NCI-H82 (cell line): ENCODE data around the gene S100A1.
"Not testable (repeated sequence)": the region's sequence is repeated elsewhere in the genome, so short reads cannot be mapped to it uniquely, and the experiment has no call there.

Experiments used
- DNase-seq: peaks from one replicate; lab custom pipeline; 2025; lab: John Stamatoyannopoulos, UW

S100A1 gene

GRCh38 chr1:153631047-153632022 is 3.1 kb downstream of the S100A1 start:
- DNase-seq = no peak

DNA sequence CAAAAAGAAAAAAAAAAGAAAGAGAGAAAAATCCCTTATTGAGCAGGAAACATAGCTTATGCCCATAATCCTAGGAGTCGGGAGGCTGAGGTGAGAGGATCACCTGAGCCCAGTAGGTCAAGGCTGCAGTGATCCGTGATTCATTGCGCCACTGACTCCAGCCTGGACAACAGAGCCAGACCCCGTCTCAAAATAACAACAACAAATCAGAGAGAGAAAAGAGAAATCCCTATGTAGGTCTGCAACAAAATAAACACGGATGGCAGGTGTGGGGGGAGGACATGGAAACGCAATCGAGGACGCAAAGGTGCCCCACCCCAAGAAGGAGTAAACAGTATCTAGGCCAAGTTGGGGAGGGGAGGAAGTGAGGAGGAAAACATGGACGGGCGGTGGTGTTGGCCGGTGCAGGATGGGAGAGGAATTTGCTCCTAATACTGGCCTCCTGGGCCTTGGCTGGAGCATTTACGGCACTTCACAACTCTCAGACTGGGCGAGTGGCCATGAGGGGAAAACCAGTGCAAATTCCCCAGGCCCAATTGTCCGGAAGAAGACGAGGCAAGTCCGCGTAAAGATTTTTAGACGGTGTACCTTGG is 5.0 kb downstream of the S100A1 start:
- no peak for DNase-seq

DNA sequence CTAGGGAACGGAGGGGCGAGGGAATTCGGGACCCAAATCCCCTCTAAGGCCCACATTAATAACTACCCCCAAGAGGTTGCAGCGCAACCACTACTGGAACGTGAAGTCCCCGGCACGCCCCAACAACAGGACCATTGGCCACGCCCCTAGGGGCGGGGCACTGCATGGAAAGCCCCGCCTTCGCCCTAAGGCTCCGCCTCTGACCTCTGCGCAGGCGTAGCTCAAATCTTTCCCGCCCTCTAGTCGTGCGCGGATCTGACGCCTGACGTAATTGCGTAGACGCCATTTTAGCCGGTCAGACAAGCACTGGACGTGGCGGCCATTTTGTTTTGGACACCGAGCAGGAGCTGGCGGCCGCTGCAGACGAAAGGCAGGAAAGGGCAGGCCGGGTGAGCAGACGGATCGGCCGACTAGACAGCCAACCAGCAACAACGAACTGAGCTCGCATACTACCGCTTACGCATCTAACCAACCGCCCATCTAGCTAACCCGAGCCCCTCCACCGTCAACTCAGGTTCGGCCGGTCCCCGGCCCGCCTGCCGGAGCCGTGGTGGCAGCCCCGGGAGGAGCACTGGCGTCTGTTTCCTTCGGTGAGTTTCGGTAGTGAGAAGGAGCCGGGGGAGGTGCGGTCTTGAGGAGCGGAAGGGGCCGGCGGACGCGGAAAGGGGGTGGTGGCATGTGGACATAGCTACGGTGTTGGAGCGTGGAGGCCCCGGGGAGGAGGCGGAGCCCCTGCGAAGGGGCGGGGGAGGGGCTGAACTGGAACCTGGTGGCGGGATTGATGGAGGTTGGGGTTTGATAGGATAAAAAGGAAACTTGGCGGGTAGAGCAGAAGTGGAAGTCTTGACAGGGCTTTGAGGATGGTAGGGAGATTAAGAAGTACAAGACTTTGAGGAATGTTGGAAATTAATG is 5.8 kb downstream of the S100A1 start, which contains the start of gene CHTOP:
CHTOP (plus strand) TSS at position 313 of the 912 bp plus-strand sequence. CDS start 2,523 bp downstream, outside the sequence.
- DNase-seq = peak; percentile 99

DNA sequence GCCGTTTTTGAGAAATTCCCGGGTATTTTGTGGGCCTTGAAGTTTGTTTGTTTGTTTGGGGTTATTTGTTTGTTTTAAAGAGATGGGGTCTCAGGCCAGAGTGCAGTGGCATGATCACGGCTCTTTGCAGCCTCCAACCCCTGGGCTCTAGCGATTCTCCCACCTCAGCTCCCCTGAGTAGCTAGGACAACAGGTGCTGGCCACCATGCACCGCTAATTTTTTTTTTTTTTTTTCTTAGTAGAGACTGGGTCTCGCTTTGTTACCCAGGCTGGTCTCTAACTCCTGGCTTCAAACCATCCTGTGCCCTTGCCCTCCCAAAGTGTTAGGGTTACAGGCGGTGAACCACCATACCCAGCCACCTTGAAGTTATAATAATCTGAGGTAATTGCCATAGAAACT is 7.6 kb downstream of the S100A1 start:
- DNase-seq = no peak

- DNase-seq = no peak
Measured at GRCh38 chr1:153636312-153636711, 8.1 kb downstream of the S100A1 start.

DNA sequence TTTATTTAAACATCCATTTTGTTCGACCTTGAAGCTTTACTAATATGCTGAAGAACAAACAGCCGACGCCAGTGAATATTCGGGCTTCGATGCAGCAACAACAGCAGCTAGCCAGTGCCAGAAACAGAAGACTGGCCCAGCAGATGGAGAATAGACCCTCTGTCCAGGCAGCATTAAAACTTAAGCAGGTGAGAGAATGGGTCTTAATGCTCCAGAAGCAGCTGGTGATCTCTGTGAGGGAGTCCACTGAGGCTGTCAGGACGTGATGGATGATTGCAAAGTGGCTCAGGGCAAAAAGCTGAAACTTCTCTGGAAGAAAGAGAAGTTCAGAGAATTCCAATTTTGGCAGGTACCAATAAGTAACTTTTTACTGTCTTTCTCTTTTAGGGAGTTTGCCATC is 10.0 kb downstream of the S100A1 start:
- peak; percentile 88 for DNase-seq

GRCh38 chr1:153639280-153639679 is 11.0 kb downstream of the S100A1 start:
- DNase-seq = no peak

DNA sequence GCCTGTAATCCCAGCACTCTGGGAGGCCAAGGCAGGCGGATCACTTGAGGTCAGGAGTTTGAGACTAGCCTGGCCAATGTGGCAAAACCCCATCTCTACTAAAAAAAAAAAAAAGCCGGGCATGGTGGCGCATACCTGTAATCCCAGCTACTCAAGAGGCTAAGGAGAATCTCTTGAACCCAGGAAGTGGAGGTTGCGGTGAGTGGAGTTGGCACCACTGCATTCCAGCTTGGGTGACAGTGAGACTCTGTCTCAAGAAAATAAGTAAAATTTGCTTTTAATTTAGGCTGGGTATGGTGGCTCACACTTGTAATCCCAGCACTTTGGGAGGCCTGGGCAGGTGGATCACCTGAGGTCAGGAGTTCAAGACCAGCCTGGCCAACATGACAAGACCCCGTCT is 12.0 kb downstream of the S100A1 start:
- not testable (repeated sequence) for DNase-seq

DNA sequence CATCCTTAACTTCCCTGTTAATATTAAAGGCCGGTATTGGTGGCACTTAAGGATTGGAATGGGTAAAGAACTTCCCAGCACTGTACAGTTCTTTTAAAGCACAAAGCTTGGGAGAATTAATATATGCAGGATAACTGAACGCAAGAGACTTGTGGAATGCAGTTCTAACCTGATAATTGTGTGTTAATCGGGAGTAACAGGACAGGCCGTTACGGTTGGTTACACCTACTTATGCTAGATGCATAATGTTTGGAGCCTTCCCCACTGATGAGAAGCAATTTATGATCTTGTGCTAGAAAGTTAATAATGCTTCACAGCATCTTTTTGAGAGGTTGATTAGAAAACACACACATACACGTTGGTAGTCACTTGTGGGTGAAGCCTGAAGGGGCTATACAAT is 12.6 kb downstream of the S100A1 start:
- no peak for DNase-seq

- DNase-seq = no peak
Measured at GRCh38 chr1:153642161-153642560, 13.9 kb downstream of the S100A1 start.

DNA sequence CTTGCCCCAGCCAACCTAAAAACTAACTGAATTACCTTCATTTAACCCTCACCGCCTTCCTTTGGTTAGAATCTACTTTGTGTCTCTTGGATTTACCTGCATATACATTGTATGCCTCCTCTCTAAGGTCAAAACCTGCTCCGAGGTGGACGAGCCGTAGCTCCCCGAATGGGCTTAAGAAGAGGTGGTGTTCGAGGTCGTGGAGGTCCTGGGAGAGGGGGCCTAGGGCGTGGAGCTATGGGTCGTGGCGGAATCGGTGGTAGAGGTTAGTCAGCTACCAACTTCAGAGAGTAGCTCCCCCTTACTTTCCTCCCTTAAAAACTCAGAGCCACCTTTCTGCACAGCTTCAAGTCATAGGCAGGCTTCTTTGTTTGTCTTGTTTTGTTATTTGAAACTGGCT is 14.9 kb downstream of the S100A1 start:
- no peak for DNase-seq

- DNase-seq = no peak
Measured at GRCh38 chr1:153643816-153644215, 15.6 kb downstream of the S100A1 start.

- DNase-seq = peak; percentile 62
Measured at GRCh38 chr1:153646672-153647345, 18.6 kb downstream of the S100A1 start.

DNA sequence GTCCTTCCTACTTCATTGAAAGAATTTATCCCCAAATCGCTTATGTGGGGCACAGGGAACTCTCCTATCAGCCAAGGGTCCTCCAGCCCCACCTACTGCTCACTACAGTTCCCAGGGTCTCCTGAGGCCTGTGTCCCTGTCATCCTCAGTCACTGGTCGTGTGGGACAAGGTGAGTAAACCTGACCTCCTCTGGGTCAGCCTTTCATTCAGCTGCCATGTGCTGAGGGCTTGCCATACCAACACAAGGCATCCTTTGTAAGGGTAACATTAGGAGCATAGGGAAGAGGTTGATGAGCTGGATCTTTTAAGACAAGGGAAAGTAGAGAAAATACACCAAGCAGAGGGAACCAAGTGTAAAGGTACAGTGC is 19.1 kb downstream of the S100A1 start:
- DNase-seq = peak; percentile 62

- no peak for DNase-seq
Measured at GRCh38 chr1:153648000-153648643, 19.9 kb downstream of the S100A1 start.

DNA sequence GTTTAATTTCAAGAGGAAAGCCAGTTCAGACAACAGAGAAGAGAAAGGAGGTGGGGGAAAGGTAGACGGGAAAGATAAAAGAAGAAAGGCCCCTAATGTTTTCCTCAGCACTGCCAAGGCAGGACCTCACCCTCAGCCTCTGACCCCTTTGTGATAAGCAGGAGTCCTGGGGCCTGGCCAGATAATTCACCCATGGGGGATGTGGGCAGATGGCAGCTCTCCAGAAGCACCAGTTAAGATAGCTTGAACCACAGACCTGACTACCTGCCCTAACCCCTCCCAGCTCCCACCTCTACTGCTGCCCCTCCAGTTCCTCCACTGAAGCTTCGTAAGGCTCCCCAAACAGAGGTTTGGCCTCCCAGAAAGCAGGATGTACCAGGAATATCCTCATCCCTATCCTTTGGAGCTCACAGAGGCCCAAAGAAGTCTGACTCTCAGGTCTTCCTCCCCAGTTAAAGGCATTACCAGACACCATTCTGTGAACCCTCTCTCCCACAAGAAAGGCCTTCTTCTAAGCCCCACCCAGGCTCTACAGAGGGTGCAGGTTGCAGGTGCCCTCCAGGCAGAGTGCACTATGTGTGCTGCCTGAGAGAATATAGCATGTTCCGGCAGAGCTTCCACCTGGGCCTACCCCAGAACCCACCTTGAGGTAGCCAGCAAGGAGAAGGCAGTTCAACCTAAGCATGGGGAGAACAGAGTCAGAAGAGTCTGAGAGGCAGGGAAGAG is 21.1 kb downstream of the S100A1 start:
- DNase-seq = no peak

GRCh38 chr1:153649863-153650235 is 21.6 kb downstream of the S100A1 start:
- no peak for DNase-seq

DNA sequence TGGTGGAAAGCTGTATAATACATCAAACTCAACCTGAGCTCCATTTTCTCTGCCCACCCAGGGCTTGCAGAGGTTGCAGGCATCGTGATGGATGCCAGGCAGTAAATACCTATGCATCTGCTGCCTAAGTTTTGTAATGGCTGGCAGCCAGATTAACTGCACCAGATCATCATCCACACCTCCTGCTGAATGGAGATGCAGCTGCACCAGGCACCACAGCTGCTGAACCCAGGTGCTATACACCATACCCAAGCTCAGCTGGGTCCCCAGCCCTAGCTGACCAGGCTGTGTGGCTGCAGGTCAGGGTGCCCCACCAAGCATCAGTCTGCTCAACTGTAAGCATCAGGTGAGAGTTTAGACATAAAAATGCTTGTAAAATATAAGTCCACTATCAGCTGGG is 23.5 kb downstream of the S100A1 start:
- DNase-seq = no peak

DNA sequence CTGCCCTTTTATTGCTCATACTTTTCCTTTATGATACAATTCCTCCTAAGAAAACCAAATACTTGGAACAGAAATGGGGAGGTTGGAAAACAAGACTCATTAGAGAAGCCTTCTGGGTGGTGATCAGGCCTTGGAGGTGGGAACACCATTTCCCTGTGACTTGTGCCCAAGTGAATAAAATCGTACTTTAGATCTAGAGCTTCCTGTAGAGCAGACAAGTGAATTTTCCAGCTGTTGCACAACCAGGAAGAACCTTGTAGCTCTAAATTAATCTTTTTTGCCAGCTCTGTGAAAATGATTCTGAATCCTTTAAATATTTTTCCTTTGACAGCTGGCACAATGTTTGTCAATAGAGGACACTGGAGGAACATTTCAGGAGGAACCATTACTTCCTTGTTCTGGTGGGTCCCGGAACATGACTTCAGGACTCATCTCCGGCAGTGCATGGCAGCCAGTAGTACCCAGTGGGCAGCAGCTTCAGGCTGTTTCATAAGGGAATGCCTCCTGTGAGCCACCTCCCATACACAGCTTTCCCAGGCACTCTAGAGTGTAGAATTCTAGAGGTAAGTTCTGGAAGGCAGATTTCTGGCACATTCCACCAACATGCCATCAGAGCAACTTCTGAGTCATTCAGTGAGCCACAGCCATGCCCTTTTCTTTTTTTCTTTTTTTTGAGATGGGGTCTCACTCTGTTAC is 24.7 kb downstream of the S100A1 start:
- no peak for DNase-seq

DNA sequence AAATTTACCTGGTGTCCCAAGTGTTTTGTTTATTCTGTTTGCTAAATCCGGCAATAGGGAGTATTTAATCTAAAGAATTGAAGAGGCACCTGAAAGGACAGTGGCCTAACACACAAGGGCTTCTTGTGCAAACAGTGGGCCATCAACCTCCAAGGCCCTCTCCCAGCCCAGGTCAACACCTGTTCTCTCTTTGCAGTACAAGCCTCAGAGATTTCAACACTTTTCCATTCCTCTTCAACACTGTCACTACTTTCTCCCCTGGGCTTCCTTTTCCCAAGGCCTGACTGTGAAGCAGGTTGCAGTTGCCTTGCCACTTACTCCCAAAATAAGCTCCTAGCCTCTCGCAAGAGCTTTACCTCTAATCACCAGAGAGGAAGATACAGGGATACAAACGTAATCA is 27.1 kb downstream of the S100A1 start:
- no peak for DNase-seq
